Glutamatergic neuron (in vitro differentiated cells): ENCODE data around the gene CETN3. TPM values are rescaled to one million over a fixed set of nuclear protein-coding genes. Genes with fewer than 3 reads are reported as not detected.

Experiments used
- DNase-seq: peaks from one replicate; pipeline ENCODE4 v3.0.0; 2022
- H3K27ac Mint-ChIP-seq: one replicate; pipeline ENCODE4 v1.8.0; 2020; ENCODE audit warnings: mild to moderate bottlenecking, mixed read lengths, inconsistent platforms; ENCODE audit not compliant: unreplicated experiment
- H3K27me3 Mint-ChIP-seq: one replicate; pipeline ENCODE4 v1.8.0; 2020; ENCODE audit warnings: mild to moderate bottlenecking, moderate library complexity, mixed read lengths, inconsistent platforms; ENCODE audit not compliant: unreplicated experiment
- H3K36me3 Mint-ChIP-seq: one replicate; pipeline ENCODE4 v1.8.0; 2020; ENCODE audit warnings: mild to moderate bottlenecking, mixed read lengths, inconsistent platforms; ENCODE audit not compliant: unreplicated experiment
- H3K4me1 Mint-ChIP-seq: one replicate; pipeline ENCODE4 v1.8.0; 2020; ENCODE audit warnings: mild to moderate bottlenecking, low read depth, mixed read lengths, inconsistent platforms; ENCODE audit not compliant: unreplicated experiment
- H3K4me3 Mint-ChIP-seq: one replicate; pipeline ENCODE4 v1.8.0; 2020; ENCODE audit warnings: mild to moderate bottlenecking, mixed read lengths, inconsistent platforms; ENCODE audit not compliant: unreplicated experiment
- H3K9me3 Mint-ChIP-seq: one replicate; pipeline ENCODE4 v1.8.0; 2020; ENCODE audit warnings: mild to moderate bottlenecking, moderate library complexity, mixed read lengths, inconsistent platforms; ENCODE audit not compliant: unreplicated experiment
- total RNA-seq: library from RNA; stranded (reverse); fragmentation: NEBNext Ultra II Directional; extraction: Animal tissue kit (Norgen Biotek cat#: 25700); gene quantifications from one replicate; pipeline ENCODE4 v1.2.1, GENCODE V29; 2021; ENCODE audit not compliant: unreplicated experiment
- TF ChIP-seq, protein P1 (sequence below): fragments of 200-600 bp; sonication (generic); IDR thresholded peaks from one replicate; pipeline ENCODE4 v1.5.0; 2021; ENCODE audit not compliant: partially characterized antibody, unreplicated experiment

CETN3 gene
- total RNA-seq, 1 donor from 2014 or later = 28.7 TPM

DNA sequence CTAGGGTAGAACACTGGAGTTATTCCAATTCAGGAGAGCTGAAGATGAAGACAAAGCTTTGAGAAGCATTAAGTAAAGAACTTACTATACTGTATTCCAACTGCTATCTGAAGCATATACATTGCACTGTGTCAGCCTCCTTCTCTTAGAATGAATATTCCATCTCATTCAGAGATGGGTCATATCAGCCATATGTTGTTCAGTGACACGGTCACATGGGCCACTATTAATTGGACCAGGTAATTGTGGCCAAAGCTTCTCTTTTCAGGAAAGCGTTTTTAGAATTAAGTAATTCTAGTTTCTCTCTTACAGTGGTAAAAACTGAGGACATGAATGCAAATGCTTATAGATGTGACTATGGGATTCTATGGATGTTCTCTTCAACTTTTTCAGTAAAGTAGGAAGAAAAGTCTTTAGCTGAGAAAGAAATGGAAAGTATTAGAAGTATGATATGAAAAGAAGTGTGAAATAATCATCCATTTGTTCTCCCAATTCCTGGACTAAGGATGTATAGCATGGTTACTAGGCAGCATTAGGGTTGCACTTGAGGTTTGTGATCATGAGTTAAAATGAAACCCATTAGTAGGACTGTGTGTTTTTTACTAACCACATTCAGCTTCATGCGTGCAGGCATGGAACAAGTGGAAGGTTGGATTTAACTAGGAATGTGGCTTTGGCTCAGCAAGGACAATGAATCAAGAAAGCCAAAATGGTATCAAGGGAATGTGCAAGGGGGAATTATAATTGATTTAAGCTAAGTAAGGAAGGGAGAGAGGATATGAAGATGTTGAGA lies 40.9 kb downstream of the CETN3 start:
- H3K36me3 Mint-ChIP-seq = peaks cover 8% of the 10 kb centered on the region
- no peaks in the 10 kb centered on the region for H3K9me3 Mint-ChIP-seq
- H3K4me3 Mint-ChIP-seq = no peak overlapping the region
- no peak overlapping the region for H3K27ac Mint-ChIP-seq
- H3K4me1 Mint-ChIP-seq = no peaks in the 10 kb centered on the region
- no peak for DNase-seq
- no peaks in the 10 kb centered on the region for H3K27me3 Mint-ChIP-seq
- TF ChIP-seq, protein P1, sequence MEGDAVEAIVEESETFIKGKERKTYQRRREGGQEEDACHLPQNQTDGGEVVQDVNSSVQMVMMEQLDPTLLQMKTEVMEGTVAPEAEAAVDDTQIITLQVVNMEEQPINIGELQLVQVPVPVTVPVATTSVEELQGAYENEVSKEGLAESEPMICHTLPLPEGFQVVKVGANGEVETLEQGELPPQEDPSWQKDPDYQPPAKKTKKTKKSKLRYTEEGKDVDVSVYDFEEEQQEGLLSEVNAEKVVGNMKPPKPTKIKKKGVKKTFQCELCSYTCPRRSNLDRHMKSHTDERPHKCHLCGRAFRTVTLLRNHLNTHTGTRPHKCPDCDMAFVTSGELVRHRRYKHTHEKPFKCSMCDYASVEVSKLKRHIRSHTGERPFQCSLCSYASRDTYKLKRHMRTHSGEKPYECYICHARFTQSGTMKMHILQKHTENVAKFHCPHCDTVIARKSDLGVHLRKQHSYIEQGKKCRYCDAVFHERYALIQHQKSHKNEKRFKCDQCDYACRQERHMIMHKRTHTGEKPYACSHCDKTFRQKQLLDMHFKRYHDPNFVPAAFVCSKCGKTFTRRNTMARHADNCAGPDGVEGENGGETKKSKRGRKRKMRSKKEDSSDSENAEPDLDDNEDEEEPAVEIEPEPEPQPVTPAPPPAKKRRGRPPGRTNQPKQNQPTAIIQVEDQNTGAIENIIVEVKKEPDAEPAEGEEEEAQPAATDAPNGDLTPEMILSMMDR = no peak

DNA sequence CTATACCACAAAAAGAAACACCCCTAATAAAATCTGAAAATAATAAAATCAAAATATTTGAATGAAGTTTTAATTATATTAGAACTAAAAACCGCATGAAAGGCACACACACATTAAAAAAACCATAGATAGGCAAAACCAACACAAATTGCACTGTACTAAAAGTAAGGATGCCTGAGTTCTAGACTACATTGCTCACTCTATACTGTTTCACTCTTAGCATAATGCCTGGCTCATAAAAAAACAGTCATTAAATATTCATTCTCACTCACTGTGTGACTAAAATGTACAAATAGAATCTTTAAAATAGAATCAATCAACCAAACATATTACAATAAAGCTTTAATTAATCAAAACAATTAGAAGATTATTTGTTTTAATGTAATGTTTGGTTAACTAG lies 41.7 kb downstream of the CETN3 start:
- H3K4me1 Mint-ChIP-seq = no peaks in the 10 kb centered on the region
- TF ChIP-seq, protein P1 = no peak
- no peaks in the 10 kb centered on the region for H3K9me3 Mint-ChIP-seq
- H3K36me3 Mint-ChIP-seq = peaks cover 8% of the 10 kb centered on the region
- no peaks in the 10 kb centered on the region for H3K27me3 Mint-ChIP-seq
- no peak overlapping the region for H3K4me3 Mint-ChIP-seq
- DNase-seq = no peak
- no peak overlapping the region for H3K27ac Mint-ChIP-seq

DNA sequence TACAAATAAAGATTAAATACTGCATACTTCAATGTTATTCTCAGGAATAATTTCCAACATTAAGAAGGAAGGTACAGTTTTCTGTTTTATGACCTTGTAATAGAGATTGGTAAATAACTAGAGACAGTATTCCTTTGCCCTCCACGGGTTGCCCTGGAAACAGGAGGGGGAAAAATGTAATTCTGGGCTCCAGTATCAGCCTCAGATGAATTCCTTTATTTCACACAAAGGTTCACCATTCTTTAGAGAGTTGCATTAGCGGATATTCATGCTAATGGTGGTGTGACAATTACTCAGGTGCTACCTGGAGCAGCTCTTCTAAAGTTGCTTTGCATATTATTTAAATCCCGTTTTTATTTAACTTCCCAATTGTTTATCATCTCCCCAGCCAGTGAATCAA lies 42.6 kb downstream of the CETN3 start:
- Mint-ChIP-seq H3K27me3 (no peaks in the 10 kb centered on the region), H3K9me3 (no peaks in the 10 kb centered on the region), H3K27ac (no peak overlapping the region), H3K36me3 (peaks cover 6% of the 10 kb centered on the region), H3K4me3 (no peak overlapping the region), H3K4me1 (no peaks in the 10 kb centered on the region)
- no peak for DNase-seq
- TF ChIP-seq, protein P1 = no peak

DNA sequence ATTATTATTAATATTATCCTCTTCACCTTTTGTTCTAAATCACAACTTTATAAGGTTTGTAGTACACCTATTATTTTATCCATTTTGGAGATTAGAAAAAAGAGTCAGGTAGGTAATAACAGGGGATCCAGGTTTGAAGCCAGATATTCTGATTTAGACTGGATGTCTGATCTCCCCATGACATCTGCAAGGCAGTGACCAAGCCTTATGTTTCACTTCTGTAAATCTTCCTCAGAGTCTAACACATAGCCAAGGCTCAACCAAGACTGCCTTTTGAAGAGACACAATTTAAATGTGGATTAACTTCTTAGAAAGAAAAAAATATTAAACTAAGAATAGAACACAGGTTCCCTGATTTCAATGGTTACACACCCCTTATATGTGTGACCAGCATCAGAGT lies 44.2 kb downstream of the CETN3 start:
- Mint-ChIP-seq H3K4me3 (no peak overlapping the region), H3K4me1 (no peaks in the 10 kb centered on the region), H3K9me3 (no peaks in the 10 kb centered on the region), H3K36me3 (no peaks in the 10 kb centered on the region), H3K27me3 (no peaks in the 10 kb centered on the region), H3K27ac (no peak overlapping the region)
- TF ChIP-seq, protein P1 = no peak
- DNase-seq = no peak

DNA sequence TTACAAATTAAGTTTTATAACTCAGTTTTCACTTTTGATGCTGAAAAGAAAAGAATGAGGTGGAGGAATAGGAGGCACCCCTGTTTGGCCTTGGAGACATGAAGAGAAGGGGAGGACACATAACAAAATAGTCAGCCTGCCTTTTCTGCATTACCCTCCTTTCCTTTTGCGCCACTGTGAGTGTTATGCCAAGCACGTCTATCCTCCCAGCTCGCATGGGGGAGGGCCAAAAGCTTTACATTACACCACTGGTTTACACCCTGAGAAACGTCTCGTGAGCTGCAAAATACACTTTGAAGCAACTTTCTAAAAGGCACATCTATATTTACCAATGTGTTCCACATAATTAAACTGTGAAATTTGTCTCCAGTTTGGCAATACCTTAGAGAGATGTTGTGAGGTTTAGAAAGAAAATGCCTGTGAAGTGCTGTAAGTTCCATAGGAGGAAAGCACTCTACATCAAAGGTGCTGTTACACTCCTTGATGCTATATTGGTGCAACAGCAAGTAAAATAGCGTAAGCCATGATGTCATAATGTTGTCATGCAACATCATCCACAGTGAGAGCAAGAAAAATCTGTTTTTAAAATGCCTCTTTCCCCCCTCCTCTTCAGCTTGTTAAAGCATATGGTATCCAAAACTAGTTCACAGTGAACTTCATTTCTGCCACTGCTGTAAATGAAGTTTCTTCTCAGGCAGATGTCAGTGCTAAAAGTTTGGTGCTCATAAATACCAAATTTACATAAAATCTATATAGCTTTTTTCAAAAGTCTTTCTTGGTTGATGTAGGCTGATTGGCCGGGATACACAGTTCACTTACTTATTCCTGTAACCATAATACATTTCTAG lies 50.3 kb downstream of the CETN3 start:
- H3K4me1 Mint-ChIP-seq = no peaks in the 10 kb centered on the region

More for the DNA sequence above, 50.3 kb downstream of the CETN3 start:
- H3K9me3 Mint-ChIP-seq = no peaks in the 10 kb centered on the region
- no peak for DNase-seq
- no peaks in the 10 kb centered on the region for H3K36me3 Mint-ChIP-seq
- TF ChIP-seq, protein P1 = no peak
- H3K27me3 Mint-ChIP-seq = no peaks in the 10 kb centered on the region
- H3K27ac Mint-ChIP-seq = no peak overlapping the region
- no peak overlapping the region for H3K4me3 Mint-ChIP-seq
